Measurements from ENCODE around the gene AFDN. TPM values are rescaled to one million over a fixed set of nuclear protein-coding genes. Genes with fewer than 3 reads are reported as not detected.
A peak's percentile ranks its signal among the peaks of the same experiment; 100 is the strongest.

AFDN gene
- total RNA-seq, 1 experiment from 2014 or later: 226 TPM

DNA sequence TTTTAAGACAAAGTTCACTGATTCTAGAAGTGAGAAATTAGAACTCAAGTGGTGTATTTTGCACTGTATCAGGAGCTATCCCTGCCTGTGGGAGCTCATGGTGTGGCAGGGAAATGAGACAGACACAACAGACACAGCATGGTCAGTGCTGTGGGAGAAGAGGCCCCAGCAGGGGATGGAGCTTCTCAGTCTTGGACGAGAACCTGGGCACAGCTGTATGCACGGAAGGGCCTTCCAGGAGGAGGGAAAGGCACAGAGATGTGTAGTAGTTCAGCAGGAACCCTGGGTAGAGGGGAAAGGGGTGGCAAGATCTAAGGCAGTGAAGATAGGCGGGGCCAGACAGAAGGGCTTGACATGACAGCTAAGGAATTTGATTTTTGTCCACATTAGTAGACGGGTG lies 122.0 kb downstream of the AFDN start:
- no peak overlapping the region for H3K4me3 Mint-ChIP-seq (ENCODE audit: low read depth, unreplicated experiment)
- H3K9me3 Mint-ChIP-seq (ENCODE audit: low read depth, unreplicated experiment): no peaks in the 10 kb centered on the region
- TF ChIP-seq, protein P1, sequence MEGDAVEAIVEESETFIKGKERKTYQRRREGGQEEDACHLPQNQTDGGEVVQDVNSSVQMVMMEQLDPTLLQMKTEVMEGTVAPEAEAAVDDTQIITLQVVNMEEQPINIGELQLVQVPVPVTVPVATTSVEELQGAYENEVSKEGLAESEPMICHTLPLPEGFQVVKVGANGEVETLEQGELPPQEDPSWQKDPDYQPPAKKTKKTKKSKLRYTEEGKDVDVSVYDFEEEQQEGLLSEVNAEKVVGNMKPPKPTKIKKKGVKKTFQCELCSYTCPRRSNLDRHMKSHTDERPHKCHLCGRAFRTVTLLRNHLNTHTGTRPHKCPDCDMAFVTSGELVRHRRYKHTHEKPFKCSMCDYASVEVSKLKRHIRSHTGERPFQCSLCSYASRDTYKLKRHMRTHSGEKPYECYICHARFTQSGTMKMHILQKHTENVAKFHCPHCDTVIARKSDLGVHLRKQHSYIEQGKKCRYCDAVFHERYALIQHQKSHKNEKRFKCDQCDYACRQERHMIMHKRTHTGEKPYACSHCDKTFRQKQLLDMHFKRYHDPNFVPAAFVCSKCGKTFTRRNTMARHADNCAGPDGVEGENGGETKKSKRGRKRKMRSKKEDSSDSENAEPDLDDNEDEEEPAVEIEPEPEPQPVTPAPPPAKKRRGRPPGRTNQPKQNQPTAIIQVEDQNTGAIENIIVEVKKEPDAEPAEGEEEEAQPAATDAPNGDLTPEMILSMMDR (IDR thresholded peaks at IDR 0.05; ENCODE audit: unreplicated experiment): no peak
- H3K36me3 Mint-ChIP-seq (ENCODE audit: insufficient read depth, unreplicated experiment): peaks cover 56% of the 10 kb centered on the region
- CTCF ChIA-PET: no interaction called here
- no peaks in the 10 kb centered on the region for H3K27me3 Mint-ChIP-seq (ENCODE audit: unreplicated experiment)
- intact Hi-C loops (cut with micrococcal nuclease; ENCODE audit: unreplicated experiment): no loop called here
- peak overlapping the region; percentile 6 for H3K27ac Mint-ChIP-seq (ENCODE audit: unreplicated experiment)
- no TSS peak for BruUV-seq (replicated peaks)
- no peak for DNase-seq
- H3K4me1 Mint-ChIP-seq (ENCODE audit: low read depth, unreplicated experiment): no peaks in the 10 kb centered on the region

DNA sequence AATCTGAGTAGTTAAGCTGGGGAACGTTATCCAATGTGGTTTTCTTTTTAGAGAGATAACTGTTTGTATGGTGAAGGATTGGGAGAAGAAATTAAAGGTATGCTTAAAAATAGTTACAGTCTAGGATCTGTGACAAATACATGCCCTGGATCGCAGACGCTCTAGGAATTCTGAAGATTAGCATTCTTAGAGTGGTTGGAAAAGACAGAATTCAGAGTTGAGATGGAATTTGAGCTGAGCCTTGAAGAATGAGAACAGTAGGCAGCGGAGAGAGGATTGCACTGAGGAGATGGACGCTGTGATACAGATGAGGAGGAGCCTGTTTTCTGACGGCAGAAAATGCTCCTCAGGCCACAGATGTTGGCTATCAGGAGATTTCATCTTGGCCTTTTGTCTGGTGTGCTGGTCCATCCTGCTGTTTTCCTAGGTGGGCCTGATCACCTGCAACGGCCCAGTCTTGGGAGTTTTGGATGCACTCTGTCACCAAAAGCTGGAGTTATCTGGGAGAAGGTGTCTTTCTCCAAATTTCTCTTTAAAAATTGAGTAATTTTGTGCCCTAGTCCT lies 122.5 kb downstream of the AFDN start:
- BruUV-seq (replicated peaks): no TSS peak
- no peak for DNase-seq
- TF ChIP-seq, protein P1 (IDR thresholded peaks at IDR 0.05; ENCODE audit: unreplicated experiment): no peak
- Mint-ChIP-seq H3K27me3 (ENCODE audit: unreplicated experiment) (no peaks in the 10 kb centered on the region), H3K36me3 (ENCODE audit: insufficient read depth, unreplicated experiment) (peaks cover 57% of the 10 kb centered on the region), H3K4me3 (ENCODE audit: low read depth, unreplicated experiment) (no peak overlapping the region), H3K4me1 (ENCODE audit: low read depth, unreplicated experiment) (peaks cover 2% of the 10 kb centered on the region), H3K9me3 (ENCODE audit: low read depth, unreplicated experiment) (no peaks in the 10 kb centered on the region), H3K27ac (ENCODE audit: unreplicated experiment) (no peak overlapping the region)
- CTCF ChIA-PET: no interaction called here
- intact Hi-C loops (cut with micrococcal nuclease; ENCODE audit: unreplicated experiment): no loop called here

DNA sequence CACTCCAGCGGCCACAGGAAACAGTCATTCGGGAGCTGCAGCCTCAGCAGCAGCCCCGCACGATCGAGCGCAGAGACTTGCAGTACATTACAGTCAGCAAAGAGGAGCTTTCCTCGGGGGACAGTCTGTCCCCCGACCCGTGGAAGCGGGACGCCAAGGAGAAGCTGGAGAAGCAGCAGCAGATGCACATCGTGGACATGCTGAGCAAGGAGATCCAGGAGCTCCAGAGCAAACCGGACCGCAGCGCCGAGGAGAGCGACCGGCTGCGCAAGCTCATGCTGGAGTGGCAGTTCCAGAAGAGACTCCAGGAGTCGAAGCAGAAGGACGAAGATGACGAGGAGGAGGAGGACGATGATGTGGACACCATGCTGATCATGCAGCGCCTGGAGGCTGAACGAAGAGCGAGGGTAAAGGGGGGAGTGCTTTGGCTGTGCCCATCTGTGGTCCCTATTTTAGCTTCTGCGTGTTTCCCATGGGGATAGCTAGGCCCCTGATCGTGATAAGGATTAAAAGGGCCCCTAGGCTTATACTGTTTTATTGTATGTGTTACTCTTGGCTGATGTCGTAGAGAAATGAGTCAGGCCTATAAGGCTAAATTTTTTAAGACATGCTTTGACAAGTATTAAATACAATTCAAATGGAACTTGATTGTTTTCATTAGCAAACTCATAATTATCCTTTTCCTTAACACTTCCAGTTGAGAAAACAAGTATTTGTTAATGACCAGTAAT lies 125.2 kb downstream of the AFDN start:
- Mint-ChIP-seq H3K27ac (ENCODE audit: unreplicated experiment) (no peak overlapping the region), H3K36me3 (ENCODE audit: insufficient read depth, unreplicated experiment) (peaks cover 64% of the 10 kb centered on the region), H3K4me3 (ENCODE audit: low read depth, unreplicated experiment) (no peak overlapping the region), H3K27me3 (ENCODE audit: unreplicated experiment) (no peaks in the 10 kb centered on the region), H3K4me1 (ENCODE audit: low read depth, unreplicated experiment) (peaks cover 18% of the 10 kb centered on the region), H3K9me3 (ENCODE audit: low read depth, unreplicated experiment) (no peaks in the 10 kb centered on the region)
- BruUV-seq (replicated peaks): no TSS peak
- DNase-seq: no peak
- intact Hi-C loops (cut with micrococcal nuclease; ENCODE audit: unreplicated experiment): no loop called here
- TF ChIP-seq, protein P1 (IDR thresholded peaks at IDR 0.05; ENCODE audit: unreplicated experiment): no peak
- CTCF ChIA-PET: no interaction called here

DNA sequence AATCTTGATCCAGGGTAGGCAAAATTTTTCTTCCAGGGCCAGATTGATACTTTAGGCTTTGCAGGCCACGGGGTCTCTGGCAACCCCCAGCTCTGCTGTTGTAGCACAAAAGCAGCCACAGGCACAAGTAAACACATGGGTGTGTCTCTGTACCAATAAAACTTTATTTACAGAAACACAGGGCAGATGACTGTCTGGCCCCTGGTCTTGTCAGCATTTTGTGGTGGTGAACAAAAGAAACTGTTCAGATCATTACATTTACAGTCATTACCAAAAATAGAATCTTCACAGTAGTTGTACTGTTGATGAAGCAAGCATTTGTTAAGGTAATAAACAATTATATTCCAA lies 125.8 kb downstream of the AFDN start:
- intact Hi-C loops (cut with micrococcal nuclease; ENCODE audit: unreplicated experiment): no loop called here
- no peak overlapping the region for H3K27ac Mint-ChIP-seq (ENCODE audit: unreplicated experiment)
- H3K4me3 Mint-ChIP-seq (ENCODE audit: low read depth, unreplicated experiment): no peak overlapping the region
- TF ChIP-seq, protein P1 (IDR thresholded peaks at IDR 0.05; ENCODE audit: unreplicated experiment): no peak
- H3K4me1 Mint-ChIP-seq (ENCODE audit: low read depth, unreplicated experiment): peaks cover 24% of the 10 kb centered on the region
- no peaks in the 10 kb centered on the region for H3K27me3 Mint-ChIP-seq (ENCODE audit: unreplicated experiment)
- no TSS peak for BruUV-seq (replicated peaks)
- DNase-seq: no peak
- CTCF ChIA-PET: no interaction called here
- H3K36me3 Mint-ChIP-seq (ENCODE audit: insufficient read depth, unreplicated experiment): peaks cover 63% of the 10 kb centered on the region
- H3K9me3 Mint-ChIP-seq (ENCODE audit: low read depth, unreplicated experiment): no peaks in the 10 kb centered on the region
